Activated CD4-positive, alpha-beta T cell treated with anti-CD3 and anti-CD28 coated beads, Interleukin-2, amount 50 U/mL, for 16 hours (primary cell): ENCODE measurements around the gene STAMBP.
"Not testable (repeated sequence)": the region's sequence is repeated elsewhere in the genome, so short reads cannot be mapped to it uniquely, and the experiment has no call there.

Experiments used
- DNase-seq: peaks from one replicate; pipeline ENCODE4 v3.0.0-alpha.2; 2020

The STAMBP gene

GRCh38 chr2:73837847-73838585 is 9.3 kb downstream of the STAMBP start:
- no peak for DNase-seq

GRCh38 chr2:73838889-73839534 is 10.3 kb downstream of the STAMBP start:
- DNase-seq = no peak

- no peak for DNase-seq
Measured at GRCh38 chr2:73839653-73840411, 11.1 kb downstream of the STAMBP start.

GRCh38 chr2:73841912-73842738 is 13.4 kb downstream of the STAMBP start:
- no peak for DNase-seq

GRCh38 chr2:73842739-73843019 is 13.9 kb downstream of the STAMBP start:
- DNase-seq = no peak

- DNase-seq = no peak
Measured at GRCh38 chr2:73844087-73844486, 15.3 kb downstream of the STAMBP start.

GRCh38 chr2:73850009-73850408 is 21.2 kb downstream of the STAMBP start:
- DNase-seq = no peak

- DNase-seq = no peak
Measured at GRCh38 chr2:73851274-73851673, 22.5 kb downstream of the STAMBP start.

- DNase-seq = peak; percentile 66
Measured at GRCh38 chr2:73852020-73852419, 23.3 kb downstream of the STAMBP start.

- DNase-seq = no peak
Measured at GRCh38 chr2:73855526-73855925, 26.8 kb downstream of the STAMBP start.

- DNase-seq = no peak
Measured at GRCh38 chr2:73856214-73856613, 27.5 kb downstream of the STAMBP start.

GRCh38 chr2:73859721-73860586 is 31.2 kb downstream of the STAMBP start:
- peak; percentile 85 for DNase-seq

- no peak for DNase-seq
Measured at GRCh38 chr2:73862987-73863386, 34.2 kb downstream of the STAMBP start.

GRCh38 chr2:73868204-73868978 is 39.6 kb downstream of the STAMBP start:
- no peak for DNase-seq

GRCh38 chr2:73870084-73870483 is 41.3 kb downstream of the STAMBP start:
- no peak for DNase-seq

GRCh38 chr2:73877071-73877802 is 48.5 kb downstream of the STAMBP start:
- DNase-seq = peak; percentile 14

GRCh38 chr2:73877984-73878383 is 49.2 kb downstream of the STAMBP start:
- DNase-seq = not testable (repeated sequence)

- DNase-seq = no peak
Measured at GRCh38 chr2:73885406-73885805, 56.6 kb downstream of the STAMBP start.

- peak; percentile 18 for DNase-seq
Measured at GRCh38 chr2:73886357-73886756, 57.6 kb downstream of the STAMBP start.

GRCh38 chr2:73887596-73888353 is 59.0 kb downstream of the STAMBP start:
- DNase-seq = not testable (repeated sequence)
